Measurements from ENCODE around the gene LEPR.

DNA sequence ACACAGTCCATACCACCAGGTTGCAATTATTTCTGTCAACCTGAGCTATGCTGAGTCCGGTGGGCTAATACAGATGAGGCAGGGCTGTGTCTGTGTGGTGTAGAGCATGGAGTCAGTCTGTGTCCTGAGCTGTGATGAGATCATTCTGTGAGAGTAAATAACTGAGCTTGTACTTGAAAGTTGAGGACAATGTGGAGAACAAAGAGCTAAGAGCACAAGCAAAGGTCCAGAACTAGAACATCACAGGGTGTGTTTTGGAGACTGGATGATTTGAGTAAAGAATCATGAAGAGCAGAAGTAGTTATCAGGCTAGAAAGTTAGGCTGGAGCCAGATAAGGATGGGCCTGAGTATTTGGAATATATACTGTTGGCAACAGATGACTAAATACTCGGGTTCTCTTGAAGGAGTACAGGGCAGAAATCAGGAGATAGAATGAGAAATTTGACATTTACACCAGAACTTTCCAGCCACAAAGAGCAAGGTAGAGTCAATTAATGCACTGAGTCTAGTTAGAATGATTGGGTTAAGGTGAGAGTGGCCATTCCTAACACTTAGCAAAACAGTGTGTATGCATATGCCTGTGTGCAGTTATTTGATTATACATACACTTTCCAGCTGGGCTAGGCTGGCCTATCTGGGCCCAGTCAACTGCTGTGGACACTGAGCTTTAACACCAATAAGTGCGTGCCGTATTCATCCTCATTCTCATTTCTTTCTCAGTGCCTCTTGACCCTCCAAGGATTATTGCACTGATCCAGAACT lies 48.8 kb downstream of the LEPR start:
- TF ChIP-seq, protein P1, sequence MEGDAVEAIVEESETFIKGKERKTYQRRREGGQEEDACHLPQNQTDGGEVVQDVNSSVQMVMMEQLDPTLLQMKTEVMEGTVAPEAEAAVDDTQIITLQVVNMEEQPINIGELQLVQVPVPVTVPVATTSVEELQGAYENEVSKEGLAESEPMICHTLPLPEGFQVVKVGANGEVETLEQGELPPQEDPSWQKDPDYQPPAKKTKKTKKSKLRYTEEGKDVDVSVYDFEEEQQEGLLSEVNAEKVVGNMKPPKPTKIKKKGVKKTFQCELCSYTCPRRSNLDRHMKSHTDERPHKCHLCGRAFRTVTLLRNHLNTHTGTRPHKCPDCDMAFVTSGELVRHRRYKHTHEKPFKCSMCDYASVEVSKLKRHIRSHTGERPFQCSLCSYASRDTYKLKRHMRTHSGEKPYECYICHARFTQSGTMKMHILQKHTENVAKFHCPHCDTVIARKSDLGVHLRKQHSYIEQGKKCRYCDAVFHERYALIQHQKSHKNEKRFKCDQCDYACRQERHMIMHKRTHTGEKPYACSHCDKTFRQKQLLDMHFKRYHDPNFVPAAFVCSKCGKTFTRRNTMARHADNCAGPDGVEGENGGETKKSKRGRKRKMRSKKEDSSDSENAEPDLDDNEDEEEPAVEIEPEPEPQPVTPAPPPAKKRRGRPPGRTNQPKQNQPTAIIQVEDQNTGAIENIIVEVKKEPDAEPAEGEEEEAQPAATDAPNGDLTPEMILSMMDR (IDR thresholded peaks at IDR 0.05; ENCODE audit: low read length), result no peak
- TF ChIP-seq EZH2phosphoT487 (IDR thresholded peaks at IDR 0.05; ENCODE audit: low read length), result no peak
